C4-2B (cell line): ENCODE measurements around the gene ZNF431.
A peak's percentile ranks its signal among the peaks of the same experiment; 100 is the strongest.

Experiments used
- CTCF ChIP-seq: fragments of 450-650 bp; conservative IDR thresholded peaks from 2 replicates; pipeline ENCODE4 v1.5.1; 2017; ENCODE audit warnings: mild to moderate bottlenecking
- ZFX ChIP-seq: fragments of 450-650 bp; IDR thresholded peaks from 2 replicates; pipeline ENCODE4 v1.6.1; 2017

DNA sequence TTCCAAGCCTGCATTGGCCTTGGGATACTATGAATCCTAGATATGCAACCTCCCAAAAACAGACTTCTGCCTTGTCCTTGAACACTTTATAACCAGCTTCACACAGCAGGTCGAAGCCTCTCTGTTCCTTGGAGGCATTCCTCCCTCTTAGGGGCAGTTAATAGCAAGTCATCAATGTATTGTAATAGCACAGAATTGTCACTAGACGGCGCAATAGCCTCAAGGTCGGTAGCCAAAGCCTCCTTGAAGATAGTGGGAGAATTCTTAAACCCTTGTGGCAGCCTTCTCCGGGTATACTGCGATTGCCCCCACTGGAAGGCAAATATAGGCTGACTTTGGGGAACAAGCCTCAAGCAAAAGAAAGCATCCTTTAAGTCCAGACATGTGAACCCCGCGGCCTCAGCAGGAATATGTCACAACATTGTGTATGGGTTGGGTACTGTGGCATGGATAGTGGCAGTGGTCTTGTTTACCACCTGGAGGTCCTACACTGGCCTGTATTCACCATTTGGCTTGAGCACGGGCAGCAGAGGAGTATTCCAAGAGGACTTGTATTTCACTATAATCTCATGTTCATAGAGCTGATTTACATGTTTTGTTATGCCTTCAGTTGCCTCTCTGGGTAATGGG is 61.1 kb downstream of the ZNF431 start:
- peak; percentile 86 for TF ChIP-seq CTCF
- TF ChIP-seq ZFX, result no peak
